B cell (primary cell): ENCODE results near the gene FSIP1. TPM values are rescaled to one million over a fixed set of nuclear protein-coding genes. Genes with fewer than 3 reads are reported as not detected.

ENCODE experiments used
- ATAC-seq: fragments of 200-7000 bp; cut with Tn5 transposase; one replicate; pipeline ENCODE4 v1.10.0; 2021; ENCODE audit warnings: low read depth, mild to moderate bottlenecking, moderate number of reproducible peaks, moderate library complexity
- CTCF ChIA-PET: fragments of 350-600 bp; sonication (Branson Sonifier 250); formaldehyde crosslinking; loops from one replicate; lab custom pipeline; 2021; ENCODE audit warnings: antibody characterized with exemption, inconsistent platforms; lab: Charles Lee
- POLR2A ChIA-PET: fragments of 350-600 bp; sonication (Branson Sonifier 250); formaldehyde crosslinking; loops from one replicate; lab custom pipeline; 2021; ENCODE audit warnings: antibody characterized with exemption; lab: Charles Lee
- DNase-seq: peaks from one replicate; pipeline ENCODE4 v3.0.0; 2013
- H2AFZ ChIP-seq: 2 replicates; pipeline ENCODE4 v1.6.1; 2012; ENCODE audit warnings: mild to moderate bottlenecking, low read depth, low read length; ENCODE audit not compliant: insufficient read depth, poor library complexity, severe bottlenecking
- H3K27ac ChIP-seq, 2 donors: 1 replicate in 1 of 2; 2 replicates in 1 of 2; pipeline ENCODE4 v1.5.1; 2012 to 2013; ENCODE audit warnings: low read length in 2 of 2, mild to moderate bottlenecking in 2 of 2, moderate library complexity in 1 of 2
- H3K27me3 ChIP-seq, 4 experiments: fragments of 200-600 bp in 1 of 4; sonication (generic) in 1 of 4; replicated peaks in 1 of 4; 1 replicate in 2 of 4; 2 replicates in 2 of 4; pipeline versions ENCODE4 v1.6.1 to v1.7.0; 2013 to 2016; ENCODE audit warnings: low read length in 3 of 4, mild to moderate bottlenecking in 2 of 4, mixed read lengths in 1 of 4, moderate library complexity in 1 of 4; ENCODE audit not compliant: insufficient read depth in 4 of 4, control insufficient read depth in 3 of 4; ENCODE audit errors: control extremely low read depth in 1 of 4
- H3K36me3 ChIP-seq, 2 experiments: replicated peaks in 1 of 2; 1 replicate in 1 of 2; 2 replicates in 1 of 2; pipeline versions ENCODE4 v1.6.1 to v1.7.1; 2013; ENCODE audit warnings: low read length in 1 of 2; ENCODE audit not compliant: insufficient read depth in 2 of 2, control insufficient read depth in 1 of 2; ENCODE audit errors: control extremely low read depth in 1 of 2, extremely low read depth in 1 of 2
- H3K4me1 ChIP-seq, 2 donors: fragments of 200-600 bp in 1 of 2; sonication (generic) in 1 of 2; 1 replicate in 1 of 2; 2 replicates in 1 of 2; pipeline versions ENCODE4 v1.5.1 to v1.6.1; 2013 to 2017; ENCODE audit warnings: low read length in 2 of 2; ENCODE audit not compliant: control insufficient read depth in 2 of 2, insufficient read depth in 2 of 2
- H3K4me2 ChIP-seq: replicated peaks from 2 replicates; pipeline ENCODE3; 2012; ENCODE audit warnings: mild to moderate bottlenecking, low read depth, low read length; ENCODE audit not compliant: poor library complexity, severe bottlenecking
- H3K4me3 ChIP-seq, 5 experiments: fragments of 200-600 bp in 1 of 5; sonication (generic) in 1 of 5; 1 replicate in 3 of 5; 2 replicates in 2 of 5; pipeline versions ENCODE4 v1.5.1 to v1.7.0; 2011 to 2016; ENCODE audit warnings: low read length in 4 of 5, mild to moderate bottlenecking in 4 of 5, low read depth in 2 of 5, control low read depth in 1 of 5, moderate library complexity in 1 of 5; ENCODE audit not compliant: insufficient read depth in 1 of 5; ENCODE audit errors: control extremely low read depth in 1 of 5, extremely low read depth in 1 of 5
- H3K79me2 ChIP-seq: fragments of 200-600 bp; sonication (generic); one replicate; pipeline ENCODE4 v1.6.0; 2016; ENCODE audit warnings: low read length; ENCODE audit not compliant: control insufficient read depth, insufficient read depth
- H3K9ac ChIP-seq: fragments of 200-600 bp; sonication (generic); 2 replicates; pipeline ENCODE4 v1.6.1; 2017; ENCODE audit warnings: mild to moderate bottlenecking, low read length, moderate library complexity
- H3K9me3 ChIP-seq, 3 donors: one replicate each; pipeline versions ENCODE4 v1.6.1 to v1.7.1; 2013; ENCODE audit warnings: low read length in 2 of 3; ENCODE audit not compliant: control insufficient read depth in 2 of 3, insufficient read depth in 1 of 3; ENCODE audit errors: control extremely low read depth in 1 of 3
- H4K20me1 ChIP-seq: 2 replicates; pipeline ENCODE4 v1.6.0; 2012; ENCODE audit warnings: mild to moderate bottlenecking, low read length; ENCODE audit not compliant: insufficient read depth, control insufficient read depth, poor library complexity, severe bottlenecking
- H3K27ac Mint-ChIP-seq: one replicate; pipeline ENCODE4 v1.8.0; 2021; ENCODE audit warnings: mixed read lengths
- H3K27me3 Mint-ChIP-seq: one replicate; pipeline ENCODE4 v1.8.0; 2021; ENCODE audit warnings: mixed read lengths
- H3K4me1 Mint-ChIP-seq: one replicate; pipeline ENCODE4 v1.8.0; 2021; ENCODE audit warnings: mixed read lengths
- H3K4me3 Mint-ChIP-seq: one replicate; pipeline ENCODE4 v1.8.0; 2021; ENCODE audit warnings: mixed read lengths
- H3K9me3 Mint-ChIP-seq: one replicate; pipeline ENCODE4 v1.8.0; 2022; ENCODE audit warnings: mixed read lengths; ENCODE audit not compliant: insufficient read depth
- CTCF ChIP-seq: fragments of 200-600 bp; IDR thresholded peaks from one replicate; pipeline ENCODE4 v1.8.0; 2022; ENCODE audit warnings: antibody characterized with exemption, mild to moderate bottlenecking
- EZH2 ChIP-seq: IDR thresholded peaks from 2 replicates; pipeline ENCODE4 v1.6.1; 2012; ENCODE audit warnings: borderline replicate concordance, low read depth, mild to moderate bottlenecking, moderate library complexity, low read length; ENCODE audit not compliant: insufficient read depth, poor library complexity, severe bottlenecking
- WGBS: methylation state at CpG from one replicate; pipeline ENCODE4 v1.1.5; 2013; ENCODE audit warnings: missing lambda C conversion rate; ENCODE audit not compliant: insufficient coverage; 5-methylcytosine and 5-hydroxymethylcytosine counted together
- intact Hi-C: fragments of 100-400 bp; cut with micrococcal nuclease; formaldehyde crosslinking; loops from one replicate; pipeline ENCODE4 v1.10.0; 2022
- polyA plus RNA-seq: library from polyadenylated mRNA; depleted of rRNA; stranded (reverse); fragments of >200 nt; gene quantifications from 2 replicates; pipeline ENCODE4 v1.2.3, GENCODE V29; 2012
- total RNA-seq, 2 donors: library from RNA; stranded (reverse); fragments of 120-200 nt in 1 of 2; gene quantifications; 1 replicate in 1 of 2; 2 replicates in 1 of 2; pipeline versions ENCODE4 v1.2.3 to v1.2.4, GENCODE V29; 2013 to 2022

Gene FSIP1
- total and polyA plus RNA-seq, 2 donors (not counting 1 experiment from before 2014, with no cell fraction given): 0.19 to 0.49 TPM

- Histone ChIP-seq H3K4me2 (no peak overlapping the region), H2AFZ (no peak overlapping the region), H3K9me3 (no peaks in the 10 kb centered on the region), H3K36me3 (no peaks in the 10 kb centered on the region), H4K20me1 (no peaks in the 10 kb centered on the region), H3K4me3 (no peak overlapping the region), H3K9ac (no peak overlapping the region), H3K79me2 (no peaks in the 10 kb centered on the region), H3K4me1 (no peaks in the 10 kb centered on the region), H3K27me3 (no peaks in the 10 kb centered on the region), H3K27ac (no peak overlapping the region)
- Mint-ChIP-seq H3K9me3 (no peaks in the 10 kb centered on the region), H3K4me1 (no peaks in the 10 kb centered on the region), H3K27me3 (peaks cover 14% of the 10 kb centered on the region), H3K27ac (no peak overlapping the region), H3K4me3 (no peak overlapping the region)
- TF ChIP-seq EZH2: no peak
- no peak for TF ChIP-seq CTCF
- WGBS: no CpG with 5 or more reads among the region's 1 CpG
- CTCF ChIA-PET: no interaction called here
- DNase-seq (no peak), ATAC-seq (no peak)
- POLR2A ChIA-PET: no interaction called here
- intact Hi-C loops: no loop called here
These were observed 130.8 kb downstream of the FSIP1 start for GRCh38 chr15:39651881-39652280.

DNA sequence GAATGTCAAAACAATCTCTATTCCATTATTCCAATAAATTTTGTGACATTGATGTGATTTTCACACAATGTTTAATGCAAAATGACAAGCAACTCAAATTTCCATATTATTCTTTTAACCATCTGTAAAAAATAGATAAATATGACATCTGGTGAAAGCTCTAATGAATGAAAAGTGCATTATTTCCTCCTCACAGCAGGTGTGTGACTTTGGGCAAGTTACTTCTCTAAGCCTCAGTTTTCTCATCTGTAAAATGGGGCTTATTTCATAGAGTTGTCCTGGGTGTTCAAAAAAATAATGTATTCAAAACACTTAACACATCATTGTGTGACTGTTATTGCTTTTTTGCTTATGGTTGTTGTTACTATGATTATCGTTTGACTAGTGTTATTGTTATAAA is 131.3 kb downstream of the FSIP1 start:
- CTCF ChIA-PET: no interaction called here
- no peak for DNase-seq

More for the DNA sequence above, 131.3 kb downstream of the FSIP1 start:
- H3K4me1 ChIP-seq: no peaks in the 10 kb centered on the region
- intact Hi-C loops: no loop called here
- WGBS: no CpG with 5 or more reads among the region's 1 CpG
- no peaks in the 10 kb centered on the region for H3K36me3 ChIP-seq
- H3K4me3 ChIP-seq: no peak overlapping the region
- ATAC-seq: no peak
- no peak overlapping the region for H3K4me2 ChIP-seq
- no peaks in the 10 kb centered on the region for H3K4me1 Mint-ChIP-seq
- H3K27me3 Mint-ChIP-seq: peaks cover 12% of the 10 kb centered on the region
- no peak overlapping the region for H3K27ac ChIP-seq
- H3K27ac Mint-ChIP-seq: no peak overlapping the region
- POLR2A ChIA-PET: no interaction called here
- H3K9me3 ChIP-seq: no peaks in the 10 kb centered on the region
- H2AFZ ChIP-seq: no peak overlapping the region
- no peaks in the 10 kb centered on the region for H4K20me1 ChIP-seq
- no peak for TF ChIP-seq CTCF
- TF ChIP-seq EZH2: no peak
- H3K27me3 ChIP-seq: no peaks in the 10 kb centered on the region
- no peak overlapping the region for H3K9ac ChIP-seq
- H3K79me2 ChIP-seq: no peaks in the 10 kb centered on the region
- H3K4me3 Mint-ChIP-seq: no peak overlapping the region
- no peaks in the 10 kb centered on the region for H3K9me3 Mint-ChIP-seq
